GM10266 (cell line): ENCODE data around the gene SLC37A2.
A peak's percentile ranks its signal among the peaks of the same experiment; 100 is the strongest.

Source experiments
- DNase-seq: peaks from one replicate; pipeline ENCODE4 v3.0.0; 2012; ENCODE audit errors: extremely low spot score
- CTCF ChIP-seq: IDR thresholded peaks from 2 replicates; pipeline ENCODE4 v1.5.1; 2012; ENCODE audit warnings: mild to moderate bottlenecking, low read depth; ENCODE audit not compliant: control insufficient read depth, insufficient read depth; ENCODE audit errors: missing control alignments

Gene SLC37A2

GRCh38 chr11:125102025-125102424, 38.9 kb downstream of the SLC37A2 start:
- no peak for TF ChIP-seq CTCF
- DNase-seq, result no peak

- peak; percentile 42 for DNase-seq
- TF ChIP-seq CTCF, result no peak
Measured at GRCh38 chr11:125102510-125102909, 39.4 kb downstream of the SLC37A2 start.

GRCh38 chr11:125105926-125106325, 42.8 kb downstream of the SLC37A2 start:
- TF ChIP-seq CTCF, result no peak
- no peak for DNase-seq

- no peak for DNase-seq
- no peak for TF ChIP-seq CTCF
Measured at GRCh38 chr11:125108469-125108868, 45.4 kb downstream of the SLC37A2 start.

- no peak for DNase-seq
- TF ChIP-seq CTCF, result no peak
Measured at GRCh38 chr11:125110506-125110905, 47.4 kb downstream of the SLC37A2 start.

GRCh38 chr11:125111001-125111342, 47.9 kb downstream of the SLC37A2 start:
- no peak for DNase-seq
- TF ChIP-seq CTCF, result no peak

- peak; percentile 93 for DNase-seq
- no peak for TF ChIP-seq CTCF
Measured at GRCh38 chr11:125111343-125112207, 48.5 kb downstream of the SLC37A2 start, which contains the start of gene TMEM218. TSS of gene TMEM218 (minus strand) at chr11:125111626. CDS start at chr11:125102241, 9,385 bp downstream.
